ENCODE measurements around the gene IFNL3. TPM values are rescaled to one million over a fixed set of nuclear protein-coding genes. Genes with fewer than 3 reads are reported as not detected.

The IFNL3 gene
- total RNA-seq, 1 experiment from 2014 or later: not detected

GRCh38 chr19:39206122-39206521, 38.7 kb downstream of the IFNL3 start:
- no peak for DNase-seq (ENCODE audit: low spot score)
- H3K9me3 ChIP-seq (ENCODE audit: low read depth, low read length, poor library complexity, severe bottlenecking): no peaks in the 10 kb centered on the region
- no peak overlapping the region for H3K4me3 ChIP-seq (ENCODE audit: low read depth, low read length, poor library complexity, severe bottlenecking)
- ChIA-PET CTCF (interaction anchor here (0.7 kb wide), 1 partner anchor 235 kb away, joined by 4 read pairs; no protein-coding TSS in a partner anchor), POLR2A (ENCODE audit: low non-redundant PET) (no interaction called here)
- BruUV-seq (replicated peaks): no TSS peak
- no peaks in the 10 kb centered on the region for H3K36me3 ChIP-seq (ENCODE audit: insufficient read depth, low read length, poor library complexity, severe bottlenecking)
- H3K27ac ChIP-seq (ENCODE audit: low read depth, low read length, poor library complexity, severe bottlenecking): no peak overlapping the region
- TF ChIP-seq EZH2 (IDR thresholded peaks at IDR 0.05; ENCODE audit: borderline replicate concordance, low read depth, low read length, poor library complexity, severe bottlenecking): no peak
- TF ChIP-seq, protein P1, sequence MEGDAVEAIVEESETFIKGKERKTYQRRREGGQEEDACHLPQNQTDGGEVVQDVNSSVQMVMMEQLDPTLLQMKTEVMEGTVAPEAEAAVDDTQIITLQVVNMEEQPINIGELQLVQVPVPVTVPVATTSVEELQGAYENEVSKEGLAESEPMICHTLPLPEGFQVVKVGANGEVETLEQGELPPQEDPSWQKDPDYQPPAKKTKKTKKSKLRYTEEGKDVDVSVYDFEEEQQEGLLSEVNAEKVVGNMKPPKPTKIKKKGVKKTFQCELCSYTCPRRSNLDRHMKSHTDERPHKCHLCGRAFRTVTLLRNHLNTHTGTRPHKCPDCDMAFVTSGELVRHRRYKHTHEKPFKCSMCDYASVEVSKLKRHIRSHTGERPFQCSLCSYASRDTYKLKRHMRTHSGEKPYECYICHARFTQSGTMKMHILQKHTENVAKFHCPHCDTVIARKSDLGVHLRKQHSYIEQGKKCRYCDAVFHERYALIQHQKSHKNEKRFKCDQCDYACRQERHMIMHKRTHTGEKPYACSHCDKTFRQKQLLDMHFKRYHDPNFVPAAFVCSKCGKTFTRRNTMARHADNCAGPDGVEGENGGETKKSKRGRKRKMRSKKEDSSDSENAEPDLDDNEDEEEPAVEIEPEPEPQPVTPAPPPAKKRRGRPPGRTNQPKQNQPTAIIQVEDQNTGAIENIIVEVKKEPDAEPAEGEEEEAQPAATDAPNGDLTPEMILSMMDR (conservative IDR thresholded peaks at IDR 0.05; ENCODE audit: low read depth, low read length): no peak
- peaks cover 24% of the 10 kb centered on the region for H3K27me3 ChIP-seq (replicated peaks; ENCODE audit: insufficient read depth, low read depth, low read length, poor library complexity)
- H3K4me1 ChIP-seq (ENCODE audit: insufficient read depth, low read length, poor library complexity, severe bottlenecking): no peaks in the 10 kb centered on the region
- intact Hi-C loops (cut with micrococcal nuclease; ENCODE audit: unreplicated experiment): no loop called here

- TF ChIP-seq, protein P1 (conservative IDR thresholded peaks at IDR 0.05; ENCODE audit: low read depth, low read length): no peak
- no peak for TF ChIP-seq EZH2 (IDR thresholded peaks at IDR 0.05; ENCODE audit: borderline replicate concordance, low read depth, low read length, poor library complexity, severe bottlenecking)
- intact Hi-C loops (cut with micrococcal nuclease; ENCODE audit: unreplicated experiment): no loop called here
- DNase-seq (ENCODE audit: low spot score): no peak
- Histone ChIP-seq H3K4me1 (ENCODE audit: insufficient read depth, low read length, poor library complexity, severe bottlenecking) (no peaks in the 10 kb centered on the region), H3K27ac (ENCODE audit: low read depth, low read length, poor library complexity, severe bottlenecking) (no peak overlapping the region), H3K27me3 (replicated peaks; ENCODE audit: insufficient read depth, low read depth, low read length, poor library complexity) (peaks cover 24% of the 10 kb centered on the region), H3K36me3 (ENCODE audit: insufficient read depth, low read length, poor library complexity, severe bottlenecking) (no peaks in the 10 kb centered on the region), H3K4me3 (ENCODE audit: low read depth, low read length, poor library complexity, severe bottlenecking) (no peak overlapping the region), H3K9me3 (ENCODE audit: low read depth, low read length, poor library complexity, severe bottlenecking) (no peaks in the 10 kb centered on the region)
- POLR2A ChIA-PET (ENCODE audit: low non-redundant PET): no interaction called here
- CTCF ChIA-PET: no interaction called here
- no TSS peak for BruUV-seq (replicated peaks)
Observed at GRCh38 chr19:39205449-39205764, 39.4 kb downstream of the IFNL3 start.

- Histone ChIP-seq H3K4me3 (ENCODE audit: low read depth, low read length, poor library complexity, severe bottlenecking) (no peak within 1 kb of the TSS), H3K4me1 (ENCODE audit: insufficient read depth, low read length, poor library complexity, severe bottlenecking) (no peaks in the 10 kb centered on the region), H3K9me3 (ENCODE audit: low read depth, low read length, poor library complexity, severe bottlenecking) (no peaks in the 10 kb centered on the region), H3K36me3 (ENCODE audit: insufficient read depth, low read length, poor library complexity, severe bottlenecking) (no peaks in the 10 kb centered on the region), H3K27ac (ENCODE audit: low read depth, low read length, poor library complexity, severe bottlenecking) (no peak within 1 kb of the TSS), H3K27me3 (replicated peaks; ENCODE audit: insufficient read depth, low read depth, low read length, poor library complexity) (peaks cover 29% of the 10 kb centered on the region)
- no peak for DNase-seq (ENCODE audit: low spot score)
- no TSS peak for BruUV-seq (replicated peaks)
- CTCF ChIA-PET: no interaction called here
- TF ChIP-seq EZH2 (IDR thresholded peaks at IDR 0.05; ENCODE audit: borderline replicate concordance, low read depth, low read length, poor library complexity, severe bottlenecking): peak; percentile 58
- TF ChIP-seq, protein P1 (conservative IDR thresholded peaks at IDR 0.05; ENCODE audit: low read depth, low read length): no peak
- intact Hi-C loops (cut with micrococcal nuclease; ENCODE audit: unreplicated experiment): no loop called here
- POLR2A ChIA-PET (ENCODE audit: low non-redundant PET): no interaction called here
Observed at GRCh38 chr19:39203372-39204341, 41.1 kb downstream of the IFNL3 start, which contains the start of gene SYCN. TSS of gene SYCN (minus strand) at chr19:39204263. CDS start at chr19:39204254, 9 bp downstream.
